ENCODE data around the gene LPAR6.

- no peak for TF ChIP-seq ZNF652 (CRISPR knock-in tag; IDR thresholded peaks at IDR 0.05; ENCODE audit: borderline replicate concordance, low read depth)
- no peak for TF ChIP-seq POLR2A (IDR thresholded peaks at IDR 0.05; ENCODE audit: insufficient read depth in 1 of 2, low read depth in 2 of 2, low read length in 2 of 2)
- no peak for TF ChIP-seq NFIC (IDR thresholded peaks at IDR 0.05; ENCODE audit: low read length)
- TF ChIP-seq, protein P1, sequence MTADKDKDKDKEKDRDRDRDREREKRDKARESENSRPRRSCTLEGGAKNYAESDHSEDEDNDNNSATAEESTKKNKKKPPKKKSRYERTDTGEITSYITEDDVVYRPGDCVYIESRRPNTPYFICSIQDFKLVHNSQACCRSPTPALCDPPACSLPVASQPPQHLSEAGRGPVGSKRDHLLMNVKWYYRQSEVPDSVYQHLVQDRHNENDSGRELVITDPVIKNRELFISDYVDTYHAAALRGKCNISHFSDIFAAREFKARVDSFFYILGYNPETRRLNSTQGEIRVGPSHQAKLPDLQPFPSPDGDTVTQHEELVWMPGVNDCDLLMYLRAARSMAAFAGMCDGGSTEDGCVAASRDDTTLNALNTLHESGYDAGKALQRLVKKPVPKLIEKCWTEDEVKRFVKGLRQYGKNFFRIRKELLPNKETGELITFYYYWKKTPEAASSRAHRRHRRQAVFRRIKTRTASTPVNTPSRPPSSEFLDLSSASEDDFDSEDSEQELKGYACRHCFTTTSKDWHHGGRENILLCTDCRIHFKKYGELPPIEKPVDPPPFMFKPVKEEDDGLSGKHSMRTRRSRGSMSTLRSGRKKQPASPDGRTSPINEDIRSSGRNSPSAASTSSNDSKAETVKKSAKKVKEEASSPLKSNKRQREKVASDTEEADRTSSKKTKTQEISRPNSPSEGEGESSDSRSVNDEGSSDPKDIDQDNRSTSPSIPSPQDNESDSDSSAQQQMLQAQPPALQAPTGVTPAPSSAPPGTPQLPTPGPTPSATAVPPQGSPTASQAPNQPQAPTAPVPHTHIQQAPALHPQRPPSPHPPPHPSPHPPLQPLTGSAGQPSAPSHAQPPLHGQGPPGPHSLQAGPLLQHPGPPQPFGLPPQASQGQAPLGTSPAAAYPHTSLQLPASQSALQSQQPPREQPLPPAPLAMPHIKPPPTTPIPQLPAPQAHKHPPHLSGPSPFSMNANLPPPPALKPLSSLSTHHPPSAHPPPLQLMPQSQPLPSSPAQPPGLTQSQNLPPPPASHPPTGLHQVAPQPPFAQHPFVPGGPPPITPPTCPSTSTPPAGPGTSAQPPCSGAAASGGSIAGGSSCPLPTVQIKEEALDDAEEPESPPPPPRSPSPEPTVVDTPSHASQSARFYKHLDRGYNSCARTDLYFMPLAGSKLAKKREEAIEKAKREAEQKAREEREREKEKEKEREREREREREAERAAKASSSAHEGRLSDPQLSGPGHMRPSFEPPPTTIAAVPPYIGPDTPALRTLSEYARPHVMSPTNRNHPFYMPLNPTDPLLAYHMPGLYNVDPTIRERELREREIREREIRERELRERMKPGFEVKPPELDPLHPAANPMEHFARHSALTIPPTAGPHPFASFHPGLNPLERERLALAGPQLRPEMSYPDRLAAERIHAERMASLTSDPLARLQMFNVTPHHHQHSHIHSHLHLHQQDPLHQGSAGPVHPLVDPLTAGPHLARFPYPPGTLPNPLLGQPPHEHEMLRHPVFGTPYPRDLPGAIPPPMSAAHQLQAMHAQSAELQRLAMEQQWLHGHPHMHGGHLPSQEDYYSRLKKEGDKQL (CRISPR knock-in tag; IDR thresholded peaks at IDR 0.05; ENCODE audit: low read depth): no peak
- no peak for TF ChIP-seq GTF2F1 (IDR thresholded peaks at IDR 0.05; ENCODE audit: low read length)
- no peak for TF ChIP-seq KDM2A (CRISPR knock-in tag; IDR thresholded peaks at IDR 0.05; ENCODE audit: borderline replicate concordance, low read depth)
- TF ChIP-seq ZFYVE20 (CRISPR knock-in tag; IDR thresholded peaks at IDR 0.05; ENCODE audit: borderline replicate concordance, low read depth): no peak
- no peak for TF ChIP-seq ATF2 (CRISPR knock-in tag; IDR thresholded peaks at IDR 0.05)
- TF ChIP-seq HMGA1 (CRISPR knock-in tag; conservative IDR thresholded peaks at IDR 0.05): no peak
- TF ChIP-seq, protein P2, sequence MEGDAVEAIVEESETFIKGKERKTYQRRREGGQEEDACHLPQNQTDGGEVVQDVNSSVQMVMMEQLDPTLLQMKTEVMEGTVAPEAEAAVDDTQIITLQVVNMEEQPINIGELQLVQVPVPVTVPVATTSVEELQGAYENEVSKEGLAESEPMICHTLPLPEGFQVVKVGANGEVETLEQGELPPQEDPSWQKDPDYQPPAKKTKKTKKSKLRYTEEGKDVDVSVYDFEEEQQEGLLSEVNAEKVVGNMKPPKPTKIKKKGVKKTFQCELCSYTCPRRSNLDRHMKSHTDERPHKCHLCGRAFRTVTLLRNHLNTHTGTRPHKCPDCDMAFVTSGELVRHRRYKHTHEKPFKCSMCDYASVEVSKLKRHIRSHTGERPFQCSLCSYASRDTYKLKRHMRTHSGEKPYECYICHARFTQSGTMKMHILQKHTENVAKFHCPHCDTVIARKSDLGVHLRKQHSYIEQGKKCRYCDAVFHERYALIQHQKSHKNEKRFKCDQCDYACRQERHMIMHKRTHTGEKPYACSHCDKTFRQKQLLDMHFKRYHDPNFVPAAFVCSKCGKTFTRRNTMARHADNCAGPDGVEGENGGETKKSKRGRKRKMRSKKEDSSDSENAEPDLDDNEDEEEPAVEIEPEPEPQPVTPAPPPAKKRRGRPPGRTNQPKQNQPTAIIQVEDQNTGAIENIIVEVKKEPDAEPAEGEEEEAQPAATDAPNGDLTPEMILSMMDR (CRISPR knock-in tag; IDR thresholded peaks at IDR 0.05): no peak
Observed at GRCh38 chr13:48426052-48426451, 13.1 kb upstream of the LPAR6 start.

All from HepG2 (cell line).